Neutrophil (primary cell): Measurements from ENCODE around the gene FTCD.
"Not testable (repeated sequence)": the region's sequence is repeated elsewhere in the genome, so short reads cannot be mapped to it uniquely, and the experiment has no call there.

Experiments
- H3K27ac ChIP-seq: fragments of 200-600 bp; sonication (generic); 2 replicates; pipeline ENCODE4 v1.5.1; 2016; ENCODE audit warnings: mild to moderate bottlenecking, moderate library complexity
- H3K27me3 ChIP-seq: fragments of 200-600 bp; sonication (generic); 2 replicates; pipeline ENCODE4 v1.6.0; 2016; ENCODE audit warnings: mild to moderate bottlenecking
- H3K36me3 ChIP-seq: fragments of 200-600 bp; sonication (generic); 2 replicates; pipeline ENCODE4 v1.5.1; 2017
- H3K4me1 ChIP-seq, 2 experiments: fragments of 200-600 bp in 1 of 2; sonication (generic) in 1 of 2; 1 replicate in 1 of 2; 2 replicates in 1 of 2; pipeline versions ENCODE4 v1.5.1 to v1.6.1; 2013 to 2016; ENCODE audit warnings: low read depth in 1 of 2, low read length in 1 of 2, mild to moderate bottlenecking in 1 of 2, moderate library complexity in 1 of 2; ENCODE audit not compliant: control insufficient read depth in 1 of 2, insufficient read depth in 1 of 2
- H3K4me3 ChIP-seq, 2 experiments: fragments of 200-600 bp in 1 of 2; sonication (generic) in 1 of 2; 1 replicate in 1 of 2; 2 replicates in 1 of 2; pipeline ENCODE4 v1.5.1; 2013 to 2016; ENCODE audit warnings: low read depth in 1 of 2, low read length in 1 of 2, mild to moderate bottlenecking in 1 of 2, moderate library complexity in 1 of 2
- H3K9me3 ChIP-seq: fragments of 200-600 bp; sonication (generic); 2 replicates; pipeline ENCODE4 v1.5.1; 2016
- TF ChIP-seq, protein P1 (sequence below): fragments of 200-600 bp; sonication (generic); IDR thresholded peaks from 2 replicates; pipeline ENCODE4 v1.5.1; 2016; ENCODE audit warnings: antibody characterized with exemption

Gene FTCD

DNA sequence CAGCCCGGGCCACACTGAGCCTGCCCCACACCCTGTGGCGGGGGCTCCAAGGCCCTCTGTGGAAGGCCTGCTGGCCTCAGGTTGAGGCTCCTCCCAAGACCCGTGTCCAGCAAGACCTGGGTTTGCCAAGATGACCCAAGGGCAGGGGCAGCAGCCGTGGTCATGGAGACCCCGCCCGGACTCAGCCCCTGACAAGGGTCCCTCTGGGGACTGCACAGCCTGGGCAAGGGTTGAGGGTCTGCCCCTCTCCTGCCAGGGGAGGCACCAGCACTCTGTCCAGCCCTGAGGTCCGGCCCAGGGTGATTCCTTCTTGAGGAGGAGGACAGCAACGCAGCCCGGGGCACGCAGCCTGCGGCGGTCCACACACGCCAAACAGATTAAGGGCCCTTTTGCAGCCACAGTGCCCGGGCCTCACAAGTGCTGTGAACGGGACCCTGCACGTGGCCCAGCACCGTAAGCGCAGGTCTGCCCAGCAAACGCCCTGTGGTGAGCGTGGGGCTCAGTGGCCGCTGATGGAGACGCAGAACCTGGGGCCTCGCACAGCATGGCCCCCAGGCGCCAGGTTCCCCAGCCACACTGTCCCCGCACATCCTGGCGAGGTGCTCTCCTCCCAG lies 25.5 kb upstream of the FTCD start:
- Histone ChIP-seq H3K36me3 (no peaks in the 10 kb centered on the region), H3K4me1 (peaks cover 16% of the 10 kb centered on the region in 2 experiments), H3K27ac (no peak overlapping the region), H3K9me3 (no peaks in the 10 kb centered on the region), H3K4me3 (no peak overlapping the region), H3K27me3 (no peaks in the 10 kb centered on the region)
- TF ChIP-seq, protein P1, sequence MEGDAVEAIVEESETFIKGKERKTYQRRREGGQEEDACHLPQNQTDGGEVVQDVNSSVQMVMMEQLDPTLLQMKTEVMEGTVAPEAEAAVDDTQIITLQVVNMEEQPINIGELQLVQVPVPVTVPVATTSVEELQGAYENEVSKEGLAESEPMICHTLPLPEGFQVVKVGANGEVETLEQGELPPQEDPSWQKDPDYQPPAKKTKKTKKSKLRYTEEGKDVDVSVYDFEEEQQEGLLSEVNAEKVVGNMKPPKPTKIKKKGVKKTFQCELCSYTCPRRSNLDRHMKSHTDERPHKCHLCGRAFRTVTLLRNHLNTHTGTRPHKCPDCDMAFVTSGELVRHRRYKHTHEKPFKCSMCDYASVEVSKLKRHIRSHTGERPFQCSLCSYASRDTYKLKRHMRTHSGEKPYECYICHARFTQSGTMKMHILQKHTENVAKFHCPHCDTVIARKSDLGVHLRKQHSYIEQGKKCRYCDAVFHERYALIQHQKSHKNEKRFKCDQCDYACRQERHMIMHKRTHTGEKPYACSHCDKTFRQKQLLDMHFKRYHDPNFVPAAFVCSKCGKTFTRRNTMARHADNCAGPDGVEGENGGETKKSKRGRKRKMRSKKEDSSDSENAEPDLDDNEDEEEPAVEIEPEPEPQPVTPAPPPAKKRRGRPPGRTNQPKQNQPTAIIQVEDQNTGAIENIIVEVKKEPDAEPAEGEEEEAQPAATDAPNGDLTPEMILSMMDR, result no peak

DNA sequence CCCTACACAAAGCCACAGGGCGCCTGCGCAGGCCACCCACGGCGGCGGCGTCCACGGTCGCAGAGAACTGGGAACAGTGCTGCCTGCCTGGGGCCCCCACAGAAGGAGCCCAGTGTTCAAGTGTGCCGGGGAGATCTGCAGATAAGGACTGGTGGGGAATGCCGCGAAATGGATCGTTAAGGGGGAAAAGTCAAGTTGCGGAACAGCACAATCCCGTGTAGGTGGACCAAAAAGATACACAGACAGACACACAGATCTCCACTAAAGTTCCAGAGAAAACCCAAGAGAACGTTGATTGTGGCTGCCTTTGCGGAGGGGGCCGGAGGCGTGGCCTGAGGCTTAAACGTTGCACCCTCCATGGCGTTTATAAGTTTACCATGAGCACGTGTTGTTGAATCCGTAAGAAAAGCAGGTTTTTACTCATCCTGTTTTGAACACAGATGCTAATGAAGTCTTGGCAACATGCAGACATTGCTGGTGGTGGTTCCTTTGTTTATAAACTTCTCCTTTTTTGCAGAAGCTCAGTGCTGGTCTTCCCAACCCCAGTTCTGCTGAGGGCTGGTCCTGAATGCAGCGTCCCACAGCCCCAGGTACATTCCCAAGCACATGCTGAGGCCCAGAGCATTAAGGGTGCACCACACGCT lies 24.8 kb upstream of the FTCD start:
- Histone ChIP-seq H3K4me3 (no peak overlapping the region), H3K4me1 (peaks cover 12 to 13% of the 10 kb centered on the region in 2 experiments), H3K27me3 (no peaks in the 10 kb centered on the region), H3K27ac (no peak overlapping the region), H3K36me3 (no peaks in the 10 kb centered on the region), H3K9me3 (no peaks in the 10 kb centered on the region)
- TF ChIP-seq, protein P1, result no peak

DNA sequence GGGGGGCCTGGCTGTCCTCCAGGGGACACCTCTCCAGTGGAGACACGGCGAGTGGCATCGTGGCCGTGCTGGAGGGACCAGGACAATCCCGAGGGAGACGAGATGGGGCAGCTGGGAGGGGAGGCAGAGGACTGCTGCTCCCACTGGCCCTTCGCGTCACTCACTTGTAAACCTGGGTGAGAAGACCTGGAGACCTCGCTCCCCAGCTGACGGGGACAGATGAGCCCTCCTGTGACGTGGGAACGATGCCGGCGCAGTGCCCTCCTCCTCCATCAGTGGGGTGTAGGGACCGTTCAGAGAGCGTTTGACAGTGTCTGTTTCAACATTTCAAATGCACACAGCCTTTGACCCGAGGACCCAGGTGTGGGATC lies 24.3 kb upstream of the FTCD start:
- Histone ChIP-seq H3K4me1 (peaks cover 7% of the 10 kb centered on the region in 2 experiments), H3K9me3 (no peaks in the 10 kb centered on the region), H3K4me3 (no peak overlapping the region), H3K27me3 (no peaks in the 10 kb centered on the region), H3K36me3 (no peaks in the 10 kb centered on the region), H3K27ac (no peak overlapping the region)
- TF ChIP-seq, protein P1, result no peak

DNA sequence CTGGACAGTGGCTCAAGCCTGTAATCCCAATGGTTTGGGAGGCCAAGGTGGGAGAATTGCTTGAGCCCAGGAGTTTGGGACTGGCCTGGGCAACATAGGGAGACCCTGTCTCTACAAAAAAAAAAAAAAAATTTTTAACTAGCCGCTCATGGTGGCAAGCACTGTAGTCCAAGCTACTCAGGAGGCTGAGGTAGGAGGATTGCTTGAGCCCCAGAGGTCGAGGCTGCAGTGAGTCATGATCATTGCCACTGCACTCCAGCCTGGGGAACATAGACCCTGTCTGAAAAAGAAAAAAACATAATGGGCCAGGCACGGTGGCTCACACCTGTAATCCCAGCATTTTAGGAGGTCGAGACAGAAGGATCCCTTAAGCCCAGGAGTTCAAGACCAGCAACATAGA lies 23.6 kb upstream of the FTCD start:
- Histone ChIP-seq H3K27ac (no peak overlapping the region), H3K27me3 (no peaks in the 10 kb centered on the region), H3K4me3 (no peak overlapping the region), H3K9me3 (no peaks in the 10 kb centered on the region), H3K36me3 (no peaks in the 10 kb centered on the region), H3K4me1 (peaks cover 2% of the 10 kb centered on the region in 2 experiments)
- TF ChIP-seq, protein P1, result no peak

DNA sequence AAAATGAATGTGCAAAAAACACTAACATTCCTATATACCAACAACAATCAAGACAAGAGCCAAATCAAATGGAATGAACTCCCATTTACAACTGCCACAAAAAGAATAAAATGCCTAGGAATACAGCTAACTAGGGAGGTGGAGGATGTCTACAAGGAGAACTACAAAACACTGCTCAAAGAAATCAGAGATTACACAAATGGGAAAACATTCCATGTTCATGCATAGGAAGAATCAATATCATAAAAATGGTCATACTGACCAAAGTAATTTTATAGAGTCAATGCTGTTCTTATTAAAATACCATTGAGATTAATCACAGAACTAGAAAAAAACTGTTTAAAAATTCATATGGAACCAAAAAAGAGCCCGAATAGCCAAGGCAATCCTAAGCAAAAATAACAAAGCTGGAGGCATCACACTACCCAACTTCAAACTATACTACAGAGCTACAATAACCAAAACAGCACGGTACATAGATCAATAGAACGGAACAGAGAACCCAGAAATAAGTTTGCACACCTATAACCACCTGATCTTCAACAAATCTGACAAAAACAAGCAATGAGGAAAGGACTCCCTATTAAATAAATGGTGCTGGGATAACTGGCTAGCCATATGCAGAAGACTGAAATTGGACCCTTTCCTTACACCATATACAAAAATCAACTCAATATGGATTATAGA lies 21.2 kb upstream of the FTCD start:
- H3K4me3 ChIP-seq, H3K27ac ChIP-seq, H3K27me3 ChIP-seq, H3K4me1 ChIP-seq, H3K36me3 ChIP-seq, H3K9me3 ChIP-seq: not testable (repeated sequence)

DNA sequence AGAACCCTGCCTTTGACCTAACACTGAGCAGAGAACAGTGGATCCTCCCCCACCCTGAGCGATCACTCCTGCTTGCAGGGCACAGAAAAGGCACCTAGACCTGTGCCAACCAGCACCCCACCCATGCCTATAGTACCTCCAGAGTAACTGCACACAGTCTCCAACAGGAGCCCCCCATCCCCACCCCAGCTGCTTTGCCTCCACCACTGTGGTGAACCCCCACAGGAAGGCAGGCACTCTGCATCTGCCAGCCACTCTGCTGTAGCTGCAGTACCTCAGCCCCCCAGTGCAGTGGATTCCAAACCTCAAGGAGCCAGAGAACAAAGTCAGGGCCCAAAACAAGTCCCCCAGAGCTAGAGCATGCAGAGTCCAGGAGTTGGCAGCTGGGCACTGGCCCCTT lies 18.2 kb upstream of the FTCD start:
- no peak overlapping the region for H3K27ac ChIP-seq
- H3K9me3 ChIP-seq, result no peaks in the 10 kb centered on the region
- no peaks in the 10 kb centered on the region for H3K36me3 ChIP-seq
- no peak overlapping the region for H3K4me3 ChIP-seq
- no peaks in the 10 kb centered on the region for H3K27me3 ChIP-seq
- H3K4me1 ChIP-seq, result no peaks in the 10 kb centered on the region
- TF ChIP-seq, protein P1, result no peak
